ENCODE results near the gene FKBP15. TPM values are rescaled to one million over a fixed set of nuclear protein-coding genes. Genes with fewer than 3 reads are reported as not detected.

Gene FKBP15
- total and polyA plus RNA-seq, 2 donors (not counting 3 experiments of a cell fraction or from before 2014, with no cell fraction given): 16.8 to 26.8 TPM

DNA sequence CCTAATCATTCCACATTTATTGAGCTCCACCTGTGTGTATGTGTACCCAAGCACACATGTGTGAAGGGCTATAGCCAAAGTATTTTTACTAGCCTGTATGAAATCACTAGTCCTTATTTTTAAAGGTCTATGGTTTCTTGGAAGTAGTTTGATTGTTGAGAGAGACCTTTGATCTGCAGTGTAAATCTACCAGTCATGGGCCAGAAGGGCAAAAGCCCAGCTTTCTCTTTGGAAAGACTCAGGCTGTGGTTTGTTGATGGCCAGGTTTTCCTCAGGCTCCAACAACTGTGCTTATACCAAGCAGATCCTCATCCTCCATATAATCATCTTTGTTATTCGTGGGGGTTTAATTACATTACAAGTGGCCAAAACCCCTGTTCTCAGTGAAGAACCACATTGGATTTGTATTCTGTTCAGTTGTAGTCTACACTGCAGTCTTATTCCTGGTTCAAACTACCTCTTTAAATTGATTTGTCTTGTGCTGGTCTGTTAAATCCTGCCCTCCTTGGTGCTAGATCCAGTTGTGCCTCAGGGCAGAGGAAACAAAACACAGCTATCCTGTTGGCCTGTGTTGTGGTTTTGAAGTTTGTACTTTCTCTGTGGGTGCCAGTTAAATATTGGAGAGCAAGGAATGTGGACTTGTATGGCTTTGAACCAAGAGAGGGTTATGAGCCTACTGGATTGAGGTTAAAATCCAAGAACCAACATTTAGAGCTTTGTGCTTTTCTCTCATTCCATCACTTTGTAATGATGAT, 41.0 kb upstream of the FKBP15 start:
- H3K9me3 ChIP-seq (replicated peaks; ENCODE audit: control insufficient read depth, insufficient read depth, low read length): no peaks in the 10 kb centered on the region
- dilution Hi-C loops (cut with MboI; ENCODE audit: extremely low pct_ligation_motif_present, low sequenced_read_pairs): no loop called here
- H3K27ac ChIP-seq (ENCODE audit: insufficient read depth, low read depth, low read length): no peak overlapping the region
- no peak for TF ChIP-seq POLR2AphosphoS5 (IDR thresholded peaks at IDR 0.05; ENCODE audit: insufficient read depth, low read depth, low read length)
- no peak for TF ChIP-seq GATA2 (IDR thresholded peaks at IDR 0.05; ENCODE audit: insufficient read depth, insufficient read length, low read depth, low read length)
- no peak for TF ChIP-seq MYC (IDR thresholded peaks at IDR 0.05; ENCODE audit: low read depth, low read length)
- TF ChIP-seq POLR2A (IDR thresholded peaks at IDR 0.05; ENCODE audit: low read depth, low read length): no peak
- no peak for TF ChIP-seq JUN (IDR thresholded peaks at IDR 0.05; ENCODE audit: borderline replicate concordance, insufficient read depth, insufficient read length, low read depth)
- no peak for TF ChIP-seq EZH2 (IDR thresholded peaks at IDR 0.05; ENCODE audit: borderline replicate concordance, low read depth, low read length, severe bottlenecking)
- TF ChIP-seq, protein P1, sequence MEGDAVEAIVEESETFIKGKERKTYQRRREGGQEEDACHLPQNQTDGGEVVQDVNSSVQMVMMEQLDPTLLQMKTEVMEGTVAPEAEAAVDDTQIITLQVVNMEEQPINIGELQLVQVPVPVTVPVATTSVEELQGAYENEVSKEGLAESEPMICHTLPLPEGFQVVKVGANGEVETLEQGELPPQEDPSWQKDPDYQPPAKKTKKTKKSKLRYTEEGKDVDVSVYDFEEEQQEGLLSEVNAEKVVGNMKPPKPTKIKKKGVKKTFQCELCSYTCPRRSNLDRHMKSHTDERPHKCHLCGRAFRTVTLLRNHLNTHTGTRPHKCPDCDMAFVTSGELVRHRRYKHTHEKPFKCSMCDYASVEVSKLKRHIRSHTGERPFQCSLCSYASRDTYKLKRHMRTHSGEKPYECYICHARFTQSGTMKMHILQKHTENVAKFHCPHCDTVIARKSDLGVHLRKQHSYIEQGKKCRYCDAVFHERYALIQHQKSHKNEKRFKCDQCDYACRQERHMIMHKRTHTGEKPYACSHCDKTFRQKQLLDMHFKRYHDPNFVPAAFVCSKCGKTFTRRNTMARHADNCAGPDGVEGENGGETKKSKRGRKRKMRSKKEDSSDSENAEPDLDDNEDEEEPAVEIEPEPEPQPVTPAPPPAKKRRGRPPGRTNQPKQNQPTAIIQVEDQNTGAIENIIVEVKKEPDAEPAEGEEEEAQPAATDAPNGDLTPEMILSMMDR (IDR thresholded peaks at IDR 0.05; ENCODE audit: extremely low read depth in 1 of 2, insufficient read depth in 1 of 2, low read depth in 1 of 2, low read length in 2 of 2): no peak
- TF ChIP-seq, protein P2, sequence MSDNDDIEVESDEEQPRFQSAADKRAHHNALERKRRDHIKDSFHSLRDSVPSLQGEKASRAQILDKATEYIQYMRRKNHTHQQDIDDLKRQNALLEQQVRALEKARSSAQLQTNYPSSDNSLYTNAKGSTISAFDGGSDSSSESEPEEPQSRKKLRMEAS (IDR thresholded peaks at IDR 0.05; ENCODE audit: insufficient read depth, insufficient read length): no peak
- TF ChIP-seq FOS (IDR thresholded peaks at IDR 0.05; ENCODE audit: borderline replicate concordance, insufficient read depth, low read length): no peak
- H3K36me3 ChIP-seq (ENCODE audit: control insufficient read depth in 2 of 2, extremely low read depth in 1 of 2, insufficient read depth in 2 of 2, low read length in 2 of 2): peaks cover 5 to 10% of the 10 kb centered on the region in 2 experiments
- no peak overlapping the region for H3K9ac ChIP-seq (replicated peaks; ENCODE audit: extremely low read depth, insufficient read depth, low read length)
- H3K27me3 ChIP-seq (ENCODE audit: control insufficient read depth in 2 of 2, insufficient read depth in 2 of 2, low read length in 2 of 2): no peaks in the 10 kb centered on the region
- DNase-seq (ENCODE audit: low read depth, low spot score) (no peak), FAIRE-seq (no peak)
- ChIA-PET POLR2A (no interaction called here), CTCF (interaction anchor here (0.5 kb wide), 1 partner anchor 1418 kb away, joined by 3 read pairs; no protein-coding TSS in a partner anchor)
- H3K9me1 ChIP-seq (replicated peaks; ENCODE audit: control insufficient read depth, extremely low read depth, insufficient read depth, low read length): no peaks in the 10 kb centered on the region
- H3K4me1 ChIP-seq (ENCODE audit: control insufficient read depth, extremely low read depth, insufficient read depth, low read length): no peaks in the 10 kb centered on the region
- H3K4me3 ChIP-seq (replicated peaks in 1 of 3; ENCODE audit: insufficient read depth in 1 of 3, low read depth in 1 of 3, low read length in 3 of 3): no peak overlapping the region
- H3K4me2 ChIP-seq (ENCODE audit: insufficient read depth, low read length): no peak overlapping the region
- no peak overlapping the region for H2AFZ ChIP-seq (ENCODE audit: low read depth, low read length)
- no TSS peak for BruUV-seq (replicated peaks)
- no peaks in the 10 kb centered on the region for H4K20me1 ChIP-seq (replicated peaks; ENCODE audit: control insufficient read depth, extremely low read depth, insufficient read depth, low read length)
- intact Hi-C loops (cut with micrococcal nuclease): no loop called here
- no peaks in the 10 kb centered on the region for H3K79me2 ChIP-seq (ENCODE audit: control insufficient read depth, insufficient read depth, low read length)

All from endothelial cell of umbilical vein (primary cell).